ENCODE results near the gene MYH10.

MYH10 gene

DNA sequence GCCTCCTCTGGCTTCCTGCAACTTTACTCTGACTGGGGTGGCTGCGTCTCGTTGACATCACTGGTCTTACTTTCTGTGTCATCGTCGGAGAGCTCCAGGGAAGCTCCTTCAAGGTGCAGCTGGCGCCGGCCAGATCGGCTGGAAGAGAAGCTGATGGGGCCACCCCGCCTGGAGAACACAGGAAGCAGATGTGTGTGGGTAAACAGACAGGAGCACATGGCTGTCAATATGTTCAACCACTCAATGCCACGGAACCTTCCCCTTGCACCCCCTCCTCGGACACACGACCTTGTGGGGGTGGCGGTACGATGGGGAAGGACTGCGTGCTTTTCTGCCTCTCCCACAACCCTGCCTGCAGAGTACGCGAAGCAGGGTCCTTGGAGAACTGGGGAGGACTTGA lies 154.7 kb downstream of the MYH10 start:
- H3K36me3 ChIP-seq (ENCODE audit: control insufficient read depth in 2 of 2, insufficient read depth in 1 of 2, low read length in 2 of 2): peaks cover 56 to 99% of the 10 kb centered on the region in 2 experiments

DNA sequence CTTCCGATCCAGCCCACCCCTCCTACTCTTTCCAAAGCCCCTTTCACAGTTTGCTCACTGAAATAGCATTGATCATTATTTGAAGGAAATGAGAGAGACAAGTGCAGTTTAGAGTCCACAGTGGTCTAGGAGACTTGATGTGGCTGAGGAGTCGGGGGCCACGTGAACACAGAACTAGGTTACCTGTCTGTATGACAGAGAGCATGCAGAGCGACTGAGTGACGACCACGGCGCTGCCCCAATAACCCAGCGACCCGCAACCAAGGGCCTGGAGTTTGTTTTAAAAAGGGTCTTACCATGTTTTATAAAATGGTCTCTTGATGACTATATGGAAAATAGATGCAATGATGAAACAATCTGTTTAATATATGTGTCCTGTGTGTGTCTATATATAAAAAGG lies 155.3 kb downstream of the MYH10 start:
- CTCF ChIA-PET: interaction anchor here (0.7 kb wide), 1 partner anchor 176 kb away, joined by 3 read pairs; no protein-coding TSS in a partner anchor
- Histone ChIP-seq H3K36me3 (ENCODE audit: control insufficient read depth in 2 of 2, insufficient read depth in 1 of 2, low read length in 2 of 2) (peaks cover 53 to 98% of the 10 kb centered on the region in 2 experiments), H3K9me3 (ENCODE audit: control insufficient read depth, insufficient read depth, low read depth, low read length) (no peaks in the 10 kb centered on the region), H3K27ac (ENCODE audit: extremely low read depth, low read depth, low read length) (no peak overlapping the region), H3K4me1 (ENCODE audit: control insufficient read depth, insufficient read depth, low read length) (no peaks in the 10 kb centered on the region), H3K4me3 (ENCODE audit: low read depth, low read length) (no peak overlapping the region)
- POLR2A ChIA-PET: no interaction called here
- TF ChIP-seq YY2 (tag by site-specific recombination; IDR thresholded peaks at IDR 0.05) (no peak), ZNF560 (tag by site-specific recombination; IDR thresholded peaks at IDR 0.05; ENCODE audit: borderline replicate concordance) (no peak), ZBTB17 (tag by site-specific recombination; IDR thresholded peaks at IDR 0.05) (no peak), RBAK (tag by site-specific recombination; IDR thresholded peaks at IDR 0.05) (no peak), ZFP3 (tag by site-specific recombination; IDR thresholded peaks at IDR 0.05; ENCODE audit: low read depth) (no peak)

More for the DNA sequence above, 154.7 kb downstream of the MYH10 start:
- no peaks in the 10 kb centered on the region for H3K4me1 ChIP-seq (ENCODE audit: control insufficient read depth, insufficient read depth, low read length)
- CTCF ChIA-PET: no interaction called here
- TF ChIP-seq ZNF670 (tag by site-specific recombination; IDR thresholded peaks at IDR 0.05; ENCODE audit: low read depth): no peak
- TF ChIP-seq ZNF157 (tag by site-specific recombination; IDR thresholded peaks at IDR 0.05): no peak
- TF ChIP-seq, protein P1, sequence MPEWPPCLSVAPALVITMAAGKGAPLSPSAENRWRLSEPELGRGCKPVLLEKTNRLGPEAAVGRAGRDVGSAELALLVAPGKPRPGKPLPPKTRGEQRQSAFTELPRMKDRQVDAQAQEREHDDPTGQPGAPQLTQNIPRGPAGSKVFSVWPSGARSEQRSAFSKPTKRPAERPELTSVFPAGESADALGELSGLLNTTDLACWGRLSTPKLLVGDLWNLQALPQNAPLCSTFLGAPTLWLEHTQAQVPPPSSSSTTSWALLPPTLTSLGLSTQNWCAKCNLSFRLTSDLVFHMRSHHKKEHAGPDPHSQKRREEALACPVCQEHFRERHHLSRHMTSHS (tag by site-specific recombination; IDR thresholded peaks at IDR 0.05): no peak
- no peak for TF ChIP-seq ZNF626 (tag by site-specific recombination; IDR thresholded peaks at IDR 0.05)
- TF ChIP-seq ZNF16 (tag by site-specific recombination; IDR thresholded peaks at IDR 0.05; ENCODE audit: low read depth): no peak
- TF ChIP-seq ZNF426 (tag by site-specific recombination; IDR thresholded peaks at IDR 0.05): no peak
- TF ChIP-seq ZNF175 (tag by site-specific recombination; IDR thresholded peaks at IDR 0.05): no peak
- no peak for TF ChIP-seq ZNF664 (tag by site-specific recombination; IDR thresholded peaks at IDR 0.05)
- no peak for TF ChIP-seq KLF1 (tag by site-specific recombination; IDR thresholded peaks at IDR 0.05)
- no peak for TF ChIP-seq ZNF324 (tag by site-specific recombination; IDR thresholded peaks at IDR 0.05)
- TF ChIP-seq, protein P2, sequence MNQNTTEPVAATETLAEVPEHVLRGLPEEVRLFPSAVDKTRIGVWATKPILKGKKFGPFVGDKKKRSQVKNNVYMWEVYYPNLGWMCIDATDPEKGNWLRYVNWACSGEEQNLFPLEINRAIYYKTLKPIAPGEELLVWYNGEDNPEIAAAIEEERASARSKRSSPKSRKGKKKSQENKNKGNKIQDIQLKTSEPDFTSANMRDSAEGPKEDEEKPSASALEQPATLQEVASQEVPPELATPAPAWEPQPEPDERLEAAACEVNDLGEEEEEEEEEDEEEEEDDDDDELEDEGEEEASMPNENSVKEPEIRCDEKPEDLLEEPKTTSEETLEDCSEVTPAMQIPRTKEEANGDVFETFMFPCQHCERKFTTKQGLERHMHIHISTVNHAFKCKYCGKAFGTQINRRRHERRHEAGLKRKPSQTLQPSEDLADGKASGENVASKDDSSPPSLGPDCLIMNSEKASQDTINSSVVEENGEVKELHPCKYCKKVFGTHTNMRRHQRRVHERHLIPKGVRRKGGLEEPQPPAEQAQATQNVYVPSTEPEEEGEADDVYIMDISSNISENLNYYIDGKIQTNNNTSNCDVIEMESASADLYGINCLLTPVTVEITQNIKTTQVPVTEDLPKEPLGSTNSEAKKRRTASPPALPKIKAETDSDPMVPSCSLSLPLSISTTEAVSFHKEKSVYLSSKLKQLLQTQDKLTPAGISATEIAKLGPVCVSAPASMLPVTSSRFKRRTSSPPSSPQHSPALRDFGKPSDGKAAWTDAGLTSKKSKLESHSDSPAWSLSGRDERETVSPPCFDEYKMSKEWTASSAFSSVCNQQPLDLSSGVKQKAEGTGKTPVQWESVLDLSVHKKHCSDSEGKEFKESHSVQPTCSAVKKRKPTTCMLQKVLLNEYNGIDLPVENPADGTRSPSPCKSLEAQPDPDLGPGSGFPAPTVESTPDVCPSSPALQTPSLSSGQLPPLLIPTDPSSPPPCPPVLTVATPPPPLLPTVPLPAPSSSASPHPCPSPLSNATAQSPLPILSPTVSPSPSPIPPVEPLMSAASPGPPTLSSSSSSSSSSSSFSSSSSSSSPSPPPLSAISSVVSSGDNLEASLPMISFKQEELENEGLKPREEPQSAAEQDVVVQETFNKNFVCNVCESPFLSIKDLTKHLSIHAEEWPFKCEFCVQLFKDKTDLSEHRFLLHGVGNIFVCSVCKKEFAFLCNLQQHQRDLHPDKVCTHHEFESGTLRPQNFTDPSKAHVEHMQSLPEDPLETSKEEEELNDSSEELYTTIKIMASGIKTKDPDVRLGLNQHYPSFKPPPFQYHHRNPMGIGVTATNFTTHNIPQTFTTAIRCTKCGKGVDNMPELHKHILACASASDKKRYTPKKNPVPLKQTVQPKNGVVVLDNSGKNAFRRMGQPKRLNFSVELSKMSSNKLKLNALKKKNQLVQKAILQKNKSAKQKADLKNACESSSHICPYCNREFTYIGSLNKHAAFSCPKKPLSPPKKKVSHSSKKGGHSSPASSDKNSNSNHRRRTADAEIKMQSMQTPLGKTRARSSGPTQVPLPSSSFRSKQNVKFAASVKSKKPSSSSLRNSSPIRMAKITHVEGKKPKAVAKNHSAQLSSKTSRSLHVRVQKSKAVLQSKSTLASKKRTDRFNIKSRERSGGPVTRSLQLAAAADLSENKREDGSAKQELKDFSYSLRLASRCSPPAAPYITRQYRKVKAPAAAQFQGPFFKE (tag by site-specific recombination; IDR thresholded peaks at IDR 0.05; ENCODE audit: borderline replicate concordance): no peak
- no peak overlapping the region for H3K4me3 ChIP-seq (ENCODE audit: low read depth, low read length)
- POLR2A ChIA-PET: interaction anchor here (0.6 kb wide), 1 partner anchor 1060 kb away, joined by 3 read pairs; no protein-coding TSS in a partner anchor
- H3K27ac ChIP-seq (ENCODE audit: extremely low read depth, low read depth, low read length): no peak overlapping the region
- H3K9me3 ChIP-seq (ENCODE audit: control insufficient read depth, insufficient read depth, low read depth, low read length): no peaks in the 10 kb centered on the region

DNA sequence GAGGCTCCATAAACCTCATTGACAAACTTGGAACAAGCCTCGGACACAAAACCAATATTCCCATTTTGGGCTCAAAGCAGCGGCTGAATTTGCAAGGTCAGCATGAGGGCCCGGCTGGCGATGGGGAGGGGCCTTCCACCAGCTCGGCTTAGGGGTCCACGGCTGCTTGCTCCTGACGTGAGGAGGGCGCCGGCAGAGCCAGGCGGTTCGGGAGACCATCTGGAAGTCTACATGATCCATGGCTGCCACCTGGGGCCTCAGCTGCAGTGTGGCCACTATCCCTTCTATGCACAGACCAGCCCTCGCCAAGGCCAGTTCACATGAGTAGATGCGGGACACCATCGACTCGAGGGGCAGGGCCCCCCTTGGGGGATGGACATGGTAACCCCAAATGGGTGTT lies 155.7 kb downstream of the MYH10 start:
- CTCF ChIA-PET: interaction anchor here (0.7 kb wide), 1 partner anchor 177 kb away, joined by 3 read pairs; no protein-coding TSS in a partner anchor
- POLR2A ChIA-PET: no interaction called here
- H3K36me3 ChIP-seq (ENCODE audit: control insufficient read depth in 2 of 2, insufficient read depth in 1 of 2, low read length in 2 of 2): peaks cover 53 to 98% of the 10 kb centered on the region in 2 experiments
- H3K9me3 ChIP-seq (ENCODE audit: control insufficient read depth, insufficient read depth, low read depth, low read length): no peaks in the 10 kb centered on the region
- no peak overlapping the region for H3K27ac ChIP-seq (ENCODE audit: extremely low read depth, low read depth, low read length)
- H3K4me3 ChIP-seq (ENCODE audit: low read depth, low read length): no peak overlapping the region
- no peaks in the 10 kb centered on the region for H3K4me1 ChIP-seq (ENCODE audit: control insufficient read depth, insufficient read depth, low read length)
- no peak for TF ChIP-seq ZNF514 (tag by site-specific recombination; IDR thresholded peaks at IDR 0.05)
- TF ChIP-seq ZNF239 (tag by site-specific recombination; IDR thresholded peaks at IDR 0.05): no peak
- TF ChIP-seq, protein P3, sequence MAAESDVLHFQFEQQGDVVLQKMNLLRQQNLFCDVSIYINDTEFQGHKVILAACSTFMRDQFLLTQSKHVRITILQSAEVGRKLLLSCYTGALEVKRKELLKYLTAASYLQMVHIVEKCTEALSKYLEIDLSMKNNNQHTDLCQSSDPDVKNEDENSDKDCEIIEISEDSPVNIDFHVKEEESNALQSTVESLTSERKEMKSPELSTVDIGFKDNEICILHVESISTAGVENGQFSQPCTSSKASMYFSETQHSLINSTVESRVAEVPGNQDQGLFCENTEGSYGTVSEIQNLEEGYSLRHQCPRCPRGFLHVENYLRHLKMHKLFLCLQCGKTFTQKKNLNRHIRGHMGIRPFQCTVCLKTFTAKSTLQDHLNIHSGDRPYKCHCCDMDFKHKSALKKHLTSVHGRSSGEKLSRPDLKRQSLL (tag by site-specific recombination; IDR thresholded peaks at IDR 0.05): no peak
- no peak for TF ChIP-seq ZNF621 (tag by site-specific recombination; IDR thresholded peaks at IDR 0.05)
- TF ChIP-seq, protein P4, sequence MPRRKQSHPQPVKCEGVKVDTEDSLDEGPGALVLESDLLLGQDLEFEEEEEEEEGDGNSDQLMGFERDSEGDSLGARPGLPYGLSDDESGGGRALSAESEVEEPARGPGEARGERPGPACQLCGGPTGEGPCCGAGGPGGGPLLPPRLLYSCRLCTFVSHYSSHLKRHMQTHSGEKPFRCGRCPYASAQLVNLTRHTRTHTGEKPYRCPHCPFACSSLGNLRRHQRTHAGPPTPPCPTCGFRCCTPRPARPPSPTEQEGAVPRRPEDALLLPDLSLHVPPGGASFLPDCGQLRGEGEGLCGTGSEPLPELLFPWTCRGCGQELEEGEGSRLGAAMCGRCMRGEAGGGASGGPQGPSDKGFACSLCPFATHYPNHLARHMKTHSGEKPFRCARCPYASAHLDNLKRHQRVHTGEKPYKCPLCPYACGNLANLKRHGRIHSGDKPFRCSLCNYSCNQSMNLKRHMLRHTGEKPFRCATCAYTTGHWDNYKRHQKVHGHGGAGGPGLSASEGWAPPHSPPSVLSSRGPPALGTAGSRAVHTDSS (tag by site-specific recombination; IDR thresholded peaks at IDR 0.05): no peak
- TF ChIP-seq ZNF248 (tag by site-specific recombination; IDR thresholded peaks at IDR 0.05): no peak
- no peak for TF ChIP-seq KLF7 (tag by site-specific recombination; IDR thresholded peaks at IDR 0.05; ENCODE audit: borderline replicate concordance)
